Thyroid gland (tissue), 4 donors: ENCODE data around the gene LPAR4.

ENCODE experiments used
- POLR2A ChIP-seq, 2 donors: fragments of 450-650 bp; IDR thresholded peaks; one replicate each; pipeline ENCODE4 v1.6.1; 2017; ENCODE audit warnings: antibody characterized with exemption in 2 of 2, mild to moderate bottlenecking in 2 of 2, moderate library complexity in 1 of 2
- TF ChIP-seq, protein P1 (sequence below), 6 experiments: fragments of 200-600 bp in 3 of 6; fragments of 450-650 bp in 3 of 6; sonication (generic) in 3 of 6; IDR thresholded peaks; one replicate each; pipeline ENCODE4 v1.5.1; 2016 to 2019; ENCODE audit warnings: antibody characterized with exemption in 6 of 6, mild to moderate bottlenecking in 2 of 6, inconsistent platforms in 1 of 6, moderate library complexity in 1 of 6

GRCh38 chrX:78710171-78710570, 37.3 kb upstream of the LPAR4 start:
- TF ChIP-seq, protein P1, sequence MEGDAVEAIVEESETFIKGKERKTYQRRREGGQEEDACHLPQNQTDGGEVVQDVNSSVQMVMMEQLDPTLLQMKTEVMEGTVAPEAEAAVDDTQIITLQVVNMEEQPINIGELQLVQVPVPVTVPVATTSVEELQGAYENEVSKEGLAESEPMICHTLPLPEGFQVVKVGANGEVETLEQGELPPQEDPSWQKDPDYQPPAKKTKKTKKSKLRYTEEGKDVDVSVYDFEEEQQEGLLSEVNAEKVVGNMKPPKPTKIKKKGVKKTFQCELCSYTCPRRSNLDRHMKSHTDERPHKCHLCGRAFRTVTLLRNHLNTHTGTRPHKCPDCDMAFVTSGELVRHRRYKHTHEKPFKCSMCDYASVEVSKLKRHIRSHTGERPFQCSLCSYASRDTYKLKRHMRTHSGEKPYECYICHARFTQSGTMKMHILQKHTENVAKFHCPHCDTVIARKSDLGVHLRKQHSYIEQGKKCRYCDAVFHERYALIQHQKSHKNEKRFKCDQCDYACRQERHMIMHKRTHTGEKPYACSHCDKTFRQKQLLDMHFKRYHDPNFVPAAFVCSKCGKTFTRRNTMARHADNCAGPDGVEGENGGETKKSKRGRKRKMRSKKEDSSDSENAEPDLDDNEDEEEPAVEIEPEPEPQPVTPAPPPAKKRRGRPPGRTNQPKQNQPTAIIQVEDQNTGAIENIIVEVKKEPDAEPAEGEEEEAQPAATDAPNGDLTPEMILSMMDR (IDR thresholded peaks at IDR 0.05): no peak
- no peak for TF ChIP-seq POLR2A (IDR thresholded peaks at IDR 0.05)
